Esophagus (tissue), 2 donors: ENCODE measurements around the gene RPL23. TPM values are rescaled to one million over a fixed set of nuclear protein-coding genes. Genes with fewer than 3 reads are reported as not detected.

Source experiments
- H3K27ac ChIP-seq, 2 donors: one replicate each; pipeline ENCODE4 v1.5.1; 2013; ENCODE audit warnings: low read depth in 2 of 2, mild to moderate bottlenecking in 2 of 2, inconsistent platforms in 1 of 2, low read length in 1 of 2, moderate library complexity in 1 of 2
- H3K27me3 ChIP-seq, 2 donors: one replicate each; pipeline ENCODE4 v1.6.1; 2013; ENCODE audit warnings: low read length in 2 of 2, control low read depth in 1 of 2, mild to moderate bottlenecking in 1 of 2; ENCODE audit not compliant: insufficient read depth in 2 of 2, control insufficient read depth in 1 of 2
- H3K36me3 ChIP-seq, 2 donors: one replicate each; pipeline ENCODE4 v1.6.1; 2013; ENCODE audit warnings: low read length in 1 of 2; ENCODE audit not compliant: control insufficient read depth in 2 of 2, insufficient read depth in 2 of 2
- H3K4me1 ChIP-seq, 2 donors: one replicate each; pipeline ENCODE4 v1.6.1; 2013; ENCODE audit warnings: low read length in 1 of 2; ENCODE audit not compliant: control insufficient read depth in 2 of 2, insufficient read depth in 2 of 2
- H3K4me3 ChIP-seq, 2 donors: one replicate each; pipeline ENCODE4 v1.5.1; 2013; ENCODE audit warnings: low read length in 2 of 2, mild to moderate bottlenecking in 2 of 2, low read depth in 1 of 2, moderate library complexity in 1 of 2
- H3K9me3 ChIP-seq, 2 donors: one replicate each; pipeline ENCODE4 v1.6.1; 2013; ENCODE audit warnings: mild to moderate bottlenecking in 2 of 2, low read depth in 1 of 2, low read length in 1 of 2, moderate library complexity in 1 of 2; ENCODE audit not compliant: control insufficient read depth in 2 of 2, insufficient read depth in 1 of 2
- WGBS, 2 donors: extraction: QIAGEN DNeasy Blood & Tissue Kit; methylation state at CpG; one replicate each; pipeline ENCODE4 v1.1.7; 2013; 5-methylcytosine and 5-hydroxymethylcytosine counted together
- polyA plus RNA-seq, 2 donors: library from polyadenylated mRNA; stranded (reverse); fragments of 200-250 nt; gene quantifications; one replicate each; pipeline ENCODE4 v1.2.3, GENCODE V29; 2013
- donor health status: healthy with polysubstance abuse.
- donor health status: Bipolar disorder and iron deficiency.

Gene RPL23
- polyA plus RNA-seq, 2 donors, result 2,779 to 3,117 TPM

- Histone ChIP-seq H3K9me3 (no peaks in the 10 kb centered on the region), H3K4me1 (peaks cover 24 to 32% of the 10 kb centered on the region in 2 donors), H3K27me3 (no peaks in the 10 kb centered on the region), H3K27ac (peak overlapping the region in 1 of 2 donors; percentile 45), H3K36me3 (peaks cover 7 to 14% of the 10 kb centered on the region in 2 donors), H3K4me3 (peak overlapping the region in 1 of 2 donors; percentile 5)
- 48 to 51% methylated on average over 10 of the region's 10 CpGs for WGBS, 2 donors
Observed at GRCh38 chr17:38874505-38875400, 21.2 kb upstream of the RPL23 start.

- H3K27me3 ChIP-seq, result no peaks in the 10 kb centered on the region
- H3K36me3 ChIP-seq, result peaks cover 7 to 14% of the 10 kb centered on the region in 2 donors
- H3K9me3 ChIP-seq, result no peaks in the 10 kb centered on the region
- peak overlapping the region in 1 of 2 donors; percentile 26 for H3K27ac ChIP-seq
- H3K4me3 ChIP-seq, result no peak overlapping the region
- peaks cover 24 to 32% of the 10 kb centered on the region in 2 donors for H3K4me1 ChIP-seq
- 44 to 46% methylated on average over 9 of the region's 9 CpGs for WGBS, 2 donors
Observed at GRCh38 chr17:38873640-38874380, 20.3 kb upstream of the RPL23 start.

- peaks cover 0 to 8% of the 10 kb centered on the region in 2 donors for H3K36me3 ChIP-seq
- 38 to 54% methylated on average over 9 of the region's 9 CpGs for WGBS, 2 donors
- H3K4me1 ChIP-seq, result peaks cover 24 to 35% of the 10 kb centered on the region in 2 donors
- no peaks in the 10 kb centered on the region for H3K27me3 ChIP-seq
- H3K27ac ChIP-seq, result peak overlapping the region in 1 of 2 donors; percentile 96
- no peaks in the 10 kb centered on the region for H3K9me3 ChIP-seq
- peak overlapping the region; percentile 1 to 12 for H3K4me3 ChIP-seq
Observed at GRCh38 chr17:38872671-38873385, 19.3 kb upstream of the RPL23 start.

GRCh38 chr17:38872027-38872511 lies 18.5 kb upstream of the RPL23 start:
- Histone ChIP-seq H3K9me3 (no peaks in the 10 kb centered on the region), H3K27ac (peak overlapping the region; percentile 96 to 99), H3K36me3 (peaks cover 0 to 5% of the 10 kb centered on the region in 2 donors), H3K4me1 (peaks cover 24 to 30% of the 10 kb centered on the region in 2 donors), H3K27me3 (no peaks in the 10 kb centered on the region), H3K4me3 (peak overlapping the region; percentile 82 to 88)
- 24 to 39% methylated on average over 5 of the region's 5 CpGs for WGBS, 2 donors

GRCh38 chr17:38871247-38872015 lies 17.9 kb upstream of the RPL23 start:
- H3K27me3 ChIP-seq, result no peaks in the 10 kb centered on the region
- H3K36me3 ChIP-seq, result peaks cover 0 to 2% of the 10 kb centered on the region in 2 donors
- peak overlapping the region; percentile 96 to 99 for H3K27ac ChIP-seq
- H3K9me3 ChIP-seq, result no peaks in the 10 kb centered on the region
- H3K4me3 ChIP-seq, result peak overlapping the region; percentile 82 to 88
- H3K4me1 ChIP-seq, result peaks cover 24 to 27% of the 10 kb centered on the region in 2 donors
- 17 to 20% methylated on average over 11 of the region's 11 CpGs for WGBS, 2 donors

GRCh38 chr17:38870259-38871165 lies 17.0 kb upstream of the RPL23 start:
- Histone ChIP-seq H3K27me3 (no peaks in the 10 kb centered on the region), H3K4me3 (peak overlapping the region; percentile 82 to 88), H3K27ac (peak overlapping the region; percentile 96 to 99), H3K9me3 (no peaks in the 10 kb centered on the region), H3K4me1 (peaks cover 24 to 27% of the 10 kb centered on the region in 2 donors), H3K36me3 (peaks cover 0 to 2% of the 10 kb centered on the region in 2 donors)
- 0 to 1% methylated on average over 42 to 52 of the region's 56 CpGs for WGBS, 2 donors

- Histone ChIP-seq H3K9me3 (no peaks in the 10 kb centered on the region), H3K36me3 (peaks cover 0 to under 1% of the 10 kb centered on the region in 2 donors), H3K27me3 (no peaks in the 10 kb centered on the region), H3K4me3 (peak within 1 kb of the TSS; percentile 82 to 88), H3K27ac (peak within 1 kb of the TSS; percentile 96 to 99), H3K4me1 (peaks cover 20 to 26% of the 10 kb centered on the region in 2 donors)
- 0 to 1% methylated on average over 47 to 73 of the region's 73 CpGs for WGBS, 2 donors
Observed at GRCh38 chr17:38869526-38870258, 16.2 kb upstream of the RPL23 start, which contains the start of gene LASP1. TSS of gene LASP1 (plus strand) at chr17:38870058. CDS start at chr17:38870190, 132 bp downstream.
